Nephron progenitor cell (in vitro differentiated cells): ENCODE data around the gene HOXD12.

Source experiments
- DNase-seq: peaks from one replicate; pipeline ENCODE4 v3.0.0; 2021
- H3K27ac Mint-ChIP-seq: 2 replicates; pipeline ENCODE4 v1.8.0; 2021; ENCODE audit warnings: mild to moderate bottlenecking, moderate library complexity, mixed read lengths
- H3K27me3 Mint-ChIP-seq: 2 replicates; pipeline ENCODE4 v1.8.0; 2021; ENCODE audit warnings: mild to moderate bottlenecking, low read depth, mixed read lengths; ENCODE audit not compliant: poor library complexity
- H3K36me3 Mint-ChIP-seq: 2 replicates; pipeline ENCODE4 v1.8.0; 2021; ENCODE audit warnings: low read depth, mixed read lengths
- H3K4me1 Mint-ChIP-seq: 2 replicates; pipeline ENCODE4 v1.8.0; 2021; ENCODE audit warnings: mixed read lengths
- H3K4me3 Mint-ChIP-seq: 2 replicates; pipeline ENCODE4 v1.8.0; 2021; ENCODE audit warnings: mild to moderate bottlenecking, moderate library complexity, mixed read lengths
- H3K9me3 Mint-ChIP-seq: 2 replicates; pipeline ENCODE4 v1.8.0; 2021; ENCODE audit warnings: mild to moderate bottlenecking, moderate library complexity, mixed read lengths
- TF ChIP-seq, protein P1 (sequence below): fragments of 200-600 bp; sonication (generic); IDR thresholded peaks from 2 replicates; pipeline ENCODE4 v1.5.0; 2021; ENCODE audit warnings: antibody characterized with exemption

The HOXD12 gene

GRCh38 chr2:176106581-176107539 is 7.3 kb downstream of the HOXD12 start, which contains the start of gene HOXD11:
HOXD11 (plus strand) TSS chr2:176107280; CDS start chr2:176107356, 76 bp downstream.
- TF ChIP-seq, protein P1, sequence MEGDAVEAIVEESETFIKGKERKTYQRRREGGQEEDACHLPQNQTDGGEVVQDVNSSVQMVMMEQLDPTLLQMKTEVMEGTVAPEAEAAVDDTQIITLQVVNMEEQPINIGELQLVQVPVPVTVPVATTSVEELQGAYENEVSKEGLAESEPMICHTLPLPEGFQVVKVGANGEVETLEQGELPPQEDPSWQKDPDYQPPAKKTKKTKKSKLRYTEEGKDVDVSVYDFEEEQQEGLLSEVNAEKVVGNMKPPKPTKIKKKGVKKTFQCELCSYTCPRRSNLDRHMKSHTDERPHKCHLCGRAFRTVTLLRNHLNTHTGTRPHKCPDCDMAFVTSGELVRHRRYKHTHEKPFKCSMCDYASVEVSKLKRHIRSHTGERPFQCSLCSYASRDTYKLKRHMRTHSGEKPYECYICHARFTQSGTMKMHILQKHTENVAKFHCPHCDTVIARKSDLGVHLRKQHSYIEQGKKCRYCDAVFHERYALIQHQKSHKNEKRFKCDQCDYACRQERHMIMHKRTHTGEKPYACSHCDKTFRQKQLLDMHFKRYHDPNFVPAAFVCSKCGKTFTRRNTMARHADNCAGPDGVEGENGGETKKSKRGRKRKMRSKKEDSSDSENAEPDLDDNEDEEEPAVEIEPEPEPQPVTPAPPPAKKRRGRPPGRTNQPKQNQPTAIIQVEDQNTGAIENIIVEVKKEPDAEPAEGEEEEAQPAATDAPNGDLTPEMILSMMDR = no peak
- peak within 1 kb of the TSS; percentile 27 for H3K27ac Mint-ChIP-seq
- H3K4me3 Mint-ChIP-seq = peak within 1 kb of the TSS; percentile 86
- H3K4me1 Mint-ChIP-seq = peaks cover 67% of the 10 kb centered on the region
- peak; percentile 64 for DNase-seq
- H3K36me3 Mint-ChIP-seq = no peaks in the 10 kb centered on the region
- H3K9me3 Mint-ChIP-seq = no peaks in the 10 kb centered on the region
- H3K27me3 Mint-ChIP-seq = peaks cover 90% of the 10 kb centered on the region

DNA sequence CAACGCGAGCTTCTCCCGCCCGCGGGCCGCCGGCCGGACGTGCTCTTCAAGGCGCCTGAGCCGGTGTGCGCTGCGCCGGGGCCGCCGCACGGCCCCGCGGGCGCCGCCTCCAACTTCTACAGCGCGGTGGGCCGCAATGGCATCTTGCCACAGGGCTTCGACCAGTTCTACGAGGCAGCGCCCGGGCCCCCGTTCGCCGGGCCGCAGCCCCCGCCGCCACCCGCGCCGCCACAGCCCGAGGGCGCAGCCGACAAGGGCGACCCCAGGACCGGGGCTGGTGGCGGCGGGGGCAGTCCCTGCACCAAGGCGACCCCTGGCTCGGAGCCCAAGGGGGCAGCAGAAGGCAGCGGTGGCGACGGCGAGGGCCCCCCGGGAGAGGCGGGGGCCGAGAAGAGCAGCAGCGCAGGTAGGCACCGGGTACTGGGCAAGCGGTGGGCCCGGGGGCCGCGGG is 8.2 kb downstream of the HOXD12 start:
- Mint-ChIP-seq H3K4me3 (peak overlapping the region; percentile 86), H3K27me3 (peaks cover 90% of the 10 kb centered on the region)
- DNase-seq = no peak

DNA sequence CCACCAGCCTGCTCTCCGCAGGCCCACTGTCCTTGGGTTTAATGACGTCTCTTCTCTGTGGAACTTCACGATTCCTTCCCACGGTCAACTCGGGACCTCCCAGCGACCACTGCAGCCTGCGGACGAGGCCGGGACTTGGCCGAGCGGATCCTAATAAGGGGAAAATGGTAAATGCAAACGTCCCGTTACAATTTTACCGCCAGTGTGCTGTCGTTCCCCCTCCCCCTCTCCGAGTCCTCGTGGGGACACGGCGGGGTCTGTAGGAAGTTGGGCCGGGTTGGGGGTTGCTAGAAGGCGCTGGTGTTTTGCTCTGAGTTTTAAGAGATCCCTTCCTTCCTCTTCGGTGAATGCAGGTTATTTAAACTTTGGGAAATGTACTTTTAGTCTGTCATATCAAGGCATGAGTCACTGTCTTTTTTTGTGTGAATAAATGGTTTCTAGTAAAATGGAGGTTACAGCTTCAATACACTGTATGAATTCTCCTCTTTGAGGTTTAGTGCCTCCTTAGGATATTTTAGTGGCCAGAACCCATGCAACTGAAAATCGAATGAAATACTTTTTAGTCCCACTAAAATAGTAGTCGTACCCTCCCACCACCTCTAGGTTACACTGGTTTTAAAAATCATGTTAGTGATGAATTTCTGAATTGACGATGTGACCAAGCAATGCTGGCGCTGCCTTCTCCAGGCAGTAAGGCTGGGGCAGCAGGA is 9.8 kb downstream of the HOXD12 start:
- Mint-ChIP-seq H3K4me3 (peak overlapping the region; percentile 86), H3K4me1 (peaks cover 80% of the 10 kb centered on the region), H3K36me3 (no peaks in the 10 kb centered on the region), H3K9me3 (no peaks in the 10 kb centered on the region), H3K27me3 (peaks cover 90% of the 10 kb centered on the region), H3K27ac (peak overlapping the region; percentile 63)
- TF ChIP-seq, protein P1 = no peak
- peak; percentile 21 for DNase-seq

More for the DNA sequence above, 8.2 kb downstream of the HOXD12 start:
- H3K36me3 Mint-ChIP-seq = no peaks in the 10 kb centered on the region
- H3K4me1 Mint-ChIP-seq = peaks cover 72% of the 10 kb centered on the region
- H3K27ac Mint-ChIP-seq = no peak overlapping the region
- no peaks in the 10 kb centered on the region for H3K9me3 Mint-ChIP-seq
- TF ChIP-seq, protein P1 = no peak

- H3K36me3 Mint-ChIP-seq = no peaks in the 10 kb centered on the region
- peak; percentile 38 for DNase-seq
- peaks cover 90% of the 10 kb centered on the region for H3K27me3 Mint-ChIP-seq
- H3K4me1 Mint-ChIP-seq = peaks cover 80% of the 10 kb centered on the region
- H3K4me3 Mint-ChIP-seq = peak overlapping the region; percentile 86
- no peaks in the 10 kb centered on the region for H3K9me3 Mint-ChIP-seq
- TF ChIP-seq, protein P1 = no peak
- peak overlapping the region; percentile 63 for H3K27ac Mint-ChIP-seq
These were observed 10.4 kb downstream of the HOXD12 start for GRCh38 chr2:176109946-176110345.

GRCh38 chr2:176110415-176111308 is 11.1 kb downstream of the HOXD12 start:
- DNase-seq = no peak
- H3K9me3 Mint-ChIP-seq = no peaks in the 10 kb centered on the region
- H3K4me3 Mint-ChIP-seq = peak overlapping the region; percentile 86
- peaks cover 77% of the 10 kb centered on the region for H3K4me1 Mint-ChIP-seq
- peak overlapping the region; percentile 68 for H3K27ac Mint-ChIP-seq
- peaks cover 89% of the 10 kb centered on the region for H3K27me3 Mint-ChIP-seq
- no peaks in the 10 kb centered on the region for H3K36me3 Mint-ChIP-seq
- TF ChIP-seq, protein P1 = no peak
